OCI-LY7 (cell line): ENCODE results near the gene HSD17B11. TPM values are rescaled to one million over a fixed set of nuclear protein-coding genes. Genes with fewer than 3 reads are reported as not detected.

ENCODE experiments used
- BruUV-seq: library from RNA; stranded (reverse); fragments of 400-500 nt; replicated peaks from 2 replicates; lab custom pipeline; 2021; lab: Mats Ljungman, UMichigan
- CTCF ChIA-PET: fragments of 300-600 bp; sonication (Branson Sonifier 250); formaldehyde crosslinking; loops from one replicate; lab custom pipeline; 2022; ENCODE audit warnings: antibody characterized with exemption; ENCODE audit not compliant: unreplicated experiment; lab: Charles Lee
- POLR2A ChIA-PET: fragments of 300-600 bp; sonication (Branson Sonifier 250); formaldehyde crosslinking; loops from one replicate; lab custom pipeline; 2022; ENCODE audit warnings: antibody characterized with exemption; lab: Charles Lee
- DNase-seq: peaks from one replicate; pipeline ENCODE4 v3.0.0-alpha.2; 2015; ENCODE audit warnings: low spot score
- H2AFZ ChIP-seq: fragments of 200-600 bp; sonication (generic), shearing (Covaris generic); 2 replicates; pipeline ENCODE4 v1.6.1; 2014; ENCODE audit warnings: mild to moderate bottlenecking, antibody characterized with exemption, low read length, moderate library complexity
- H3K27ac ChIP-seq: fragments of 200-600 bp; sonication (generic); 2 replicates; pipeline ENCODE4 v1.5.1; 2014; ENCODE audit warnings: mixed run types, low read depth, mild to moderate bottlenecking, moderate library complexity, low read length, inconsistent platforms; ENCODE audit not compliant: poor library complexity, severe bottlenecking
- H3K36me3 ChIP-seq: fragments of 200-600 bp; sonication (generic); 2 replicates; pipeline ENCODE4 v1.6.1; 2014; ENCODE audit warnings: mild to moderate bottlenecking, antibody characterized with exemption, low read length, moderate library complexity, mixed read lengths; ENCODE audit not compliant: insufficient read depth
- H3K4me1 ChIP-seq: fragments of 200-600 bp; sonication (generic); 2 replicates; pipeline ENCODE4 v1.5.1; 2014; ENCODE audit warnings: mild to moderate bottlenecking, low read length; ENCODE audit not compliant: insufficient read depth, poor library complexity, severe bottlenecking
- H3K4me2 ChIP-seq: fragments of 200-600 bp; sonication (generic); 2 replicates; pipeline ENCODE4 v1.6.1; 2014; ENCODE audit warnings: mild to moderate bottlenecking, low read length
- H3K4me3 ChIP-seq: fragments of 200-600 bp; sonication (generic); 2 replicates; pipeline ENCODE4 v1.5.1; 2014; ENCODE audit warnings: mild to moderate bottlenecking, low read depth, low read length; ENCODE audit not compliant: poor library complexity, severe bottlenecking
- H3K79me2 ChIP-seq: fragments of 200-600 bp; sonication (generic); 2 replicates; pipeline ENCODE4 v1.6.1; 2016; ENCODE audit warnings: low read depth, mild to moderate bottlenecking, low read length, moderate library complexity, mixed read lengths; ENCODE audit not compliant: insufficient read depth
- H3K9me2 ChIP-seq: fragments of 200-600 bp; sonication (generic); 2 replicates; pipeline ENCODE4 v1.6.1; 2016; ENCODE audit warnings: mild to moderate bottlenecking, low read length, mixed read lengths; ENCODE audit not compliant: insufficient read depth
- H3K9me3 ChIP-seq: fragments of 200-600 bp; sonication (generic); 2 replicates; pipeline ENCODE4 v1.6.1; 2014; ENCODE audit warnings: mild to moderate bottlenecking, mixed run types, low read length, mixed read lengths
- H4K20me1 ChIP-seq: fragments of 200-600 bp; sonication (generic); 2 replicates; pipeline ENCODE4 v1.6.1; 2014; ENCODE audit warnings: mild to moderate bottlenecking, antibody characterized with exemption, low read length, moderate library complexity, mixed read lengths; ENCODE audit not compliant: insufficient read depth
- CTCF ChIP-seq: fragments of 200-600 bp; sonication (generic); conservative IDR thresholded peaks from 2 replicates; pipeline ENCODE4 v1.5.1; 2014; ENCODE audit warnings: mild to moderate bottlenecking, antibody characterized with exemption, low read length, moderate library complexity, mixed read lengths
- EZH2phosphoT487 ChIP-seq: fragments of 200-600 bp; sonication (generic); IDR thresholded peaks from 2 replicates; pipeline ENCODE4 v1.6.1; 2018; ENCODE audit warnings: low read depth, borderline replicate concordance, mild to moderate bottlenecking, mixed run types, antibody characterized with exemption, low read length, moderate library complexity, mixed read lengths
- intact Hi-C: fragments of 100-400 bp; cut with micrococcal nuclease; formaldehyde crosslinking; loops from one replicate; pipeline ENCODE4 v1.10.0; 2022; ENCODE audit not compliant: unreplicated experiment
- total RNA-seq, 2 experiments: library from RNA; depleted of rRNA in 1 of 2; stranded (reverse); fragments of >200 nt in 1 of 2; shearing (Covaris generic) in 1 of 2; gene quantifications; 2 replicates each; pipeline ENCODE4 v1.2.3, GENCODE V29; 2014 to 2022

Gene HSD17B11
- total RNA-seq, 2 experiments from 2014 or later, result 8.7 to 9.0 TPM

GRCh38 chr4:87339440-87339839 is 51.5 kb downstream of the HSD17B11 start:
- H3K4me2 ChIP-seq, result no peak overlapping the region
- no peaks in the 10 kb centered on the region for H3K4me1 ChIP-seq
- no peak overlapping the region for H3K27ac ChIP-seq
- H3K36me3 ChIP-seq, result no peaks in the 10 kb centered on the region
- intact Hi-C loops, result no loop called here
- no peaks in the 10 kb centered on the region for H3K9me2 ChIP-seq
- H2AFZ ChIP-seq, result no peak overlapping the region
- H3K9me3 ChIP-seq, result no peaks in the 10 kb centered on the region
- H4K20me1 ChIP-seq, result no peaks in the 10 kb centered on the region
- no TSS peak for BruUV-seq
- CTCF ChIA-PET, result no interaction called here
- no peaks in the 10 kb centered on the region for H3K79me2 ChIP-seq
- POLR2A ChIA-PET, result no interaction called here
- no peak for TF ChIP-seq EZH2phosphoT487
- no peak for TF ChIP-seq CTCF
- H3K4me3 ChIP-seq, result no peak overlapping the region
- DNase-seq, result no peak

GRCh38 chr4:87337361-87337760 is 53.6 kb downstream of the HSD17B11 start:
- H4K20me1 ChIP-seq, result no peaks in the 10 kb centered on the region
- H3K9me2 ChIP-seq, result no peaks in the 10 kb centered on the region
- intact Hi-C loops, result no loop called here
- H3K79me2 ChIP-seq, result no peaks in the 10 kb centered on the region
- H3K36me3 ChIP-seq, result no peaks in the 10 kb centered on the region
- H3K4me3 ChIP-seq, result no peak overlapping the region
- CTCF ChIA-PET, result no interaction called here
- H2AFZ ChIP-seq, result no peak overlapping the region
- no peak for TF ChIP-seq CTCF
- no peak for TF ChIP-seq EZH2phosphoT487
- POLR2A ChIA-PET, result interaction anchor here (0.7 kb wide), 1 partner anchor 13 kb away, joined by 3 read pairs; no protein-coding TSS in a partner anchor
- H3K4me1 ChIP-seq, result no peaks in the 10 kb centered on the region
- no TSS peak for BruUV-seq
- H3K4me2 ChIP-seq, result no peak overlapping the region
- H3K9me3 ChIP-seq, result peaks cover 6% of the 10 kb centered on the region; the same call in 1 of the 2 replicates
- no peak overlapping the region for H3K27ac ChIP-seq
- no peak for DNase-seq

GRCh38 chr4:87333267-87333666 is 57.7 kb downstream of the HSD17B11 start:
- CTCF ChIA-PET, result no interaction called here
- POLR2A ChIA-PET, result no interaction called here
- no peaks in the 10 kb centered on the region for H3K9me2 ChIP-seq
- H4K20me1 ChIP-seq, result no peaks in the 10 kb centered on the region
- no peaks in the 10 kb centered on the region for H3K4me1 ChIP-seq
- H3K4me2 ChIP-seq, result no peak overlapping the region
- H3K27ac ChIP-seq, result no peak overlapping the region
- H3K4me3 ChIP-seq, result no peak overlapping the region
- intact Hi-C loops, result no loop called here
- no peak for DNase-seq
- H3K9me3 ChIP-seq, result peaks cover 6% of the 10 kb centered on the region; the same call in 1 of the 2 replicates
- H3K79me2 ChIP-seq, result no peaks in the 10 kb centered on the region
- no TSS peak for BruUV-seq
- no peaks in the 10 kb centered on the region for H3K36me3 ChIP-seq
- no peak overlapping the region for H2AFZ ChIP-seq
- no peak for TF ChIP-seq CTCF
- TF ChIP-seq EZH2phosphoT487, result no peak
